IPS-NIHi7 (cell line): Measurements from ENCODE around the gene PIM2.
"Not testable (repeated sequence)": the region's sequence is repeated elsewhere in the genome, so short reads cannot be mapped to it uniquely, and the experiment has no call there.

Source experiments
- DNase-seq: peaks from one replicate; pipeline ENCODE4 v3.0.0; 2012; ENCODE audit warnings: mixed read lengths; ENCODE audit errors: extremely low spot score

The PIM2 gene

DNA sequence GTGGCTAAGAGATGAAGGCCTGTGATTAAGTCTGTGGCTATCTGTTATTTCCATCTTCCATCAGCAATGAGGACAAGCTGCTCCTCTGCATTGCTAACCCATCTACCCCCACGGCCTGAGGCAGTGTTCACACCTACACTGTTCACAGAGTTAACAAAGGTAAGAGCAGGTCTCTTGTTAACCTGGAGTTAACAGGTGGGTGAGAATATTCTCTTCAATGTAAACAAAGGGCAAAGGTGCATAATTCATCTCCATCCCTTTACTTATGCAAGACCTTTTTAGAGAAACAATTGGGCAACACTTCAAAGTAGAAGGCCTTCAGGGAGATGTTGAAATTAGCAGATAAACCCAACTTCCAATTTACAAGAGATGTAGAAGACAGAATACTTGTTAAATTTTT lies 10.2 kb downstream of the PIM2 start:
- DNase-seq = no peak

GRCh38 chrX:48905090-48905790 lies 13.6 kb downstream of the PIM2 start:
- DNase-seq = no peak

DNA sequence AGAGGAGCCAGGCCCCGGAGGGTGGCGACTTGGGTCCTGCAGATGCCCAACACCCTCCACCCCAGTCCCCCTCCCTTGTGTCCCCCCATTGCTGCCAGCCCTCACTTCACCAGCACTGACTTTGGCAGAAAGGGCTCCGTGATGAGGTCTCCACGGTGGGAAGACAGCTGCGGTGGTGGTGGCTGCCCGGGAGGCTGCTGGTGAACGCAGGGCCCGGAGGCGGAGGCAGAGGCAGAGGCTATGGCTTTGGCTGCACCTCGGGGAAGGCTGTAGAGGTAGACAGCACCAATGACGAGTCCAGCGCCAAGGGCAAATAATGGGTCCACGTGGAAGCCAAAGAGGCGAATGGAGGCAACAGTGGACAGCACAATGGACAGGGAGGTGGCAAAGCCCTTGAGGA lies 14.2 kb downstream of the PIM2 start:
- no peak for DNase-seq

GRCh38 chrX:48904180-48904579 lies 14.6 kb downstream of the PIM2 start:
- DNase-seq = no peak

DNA sequence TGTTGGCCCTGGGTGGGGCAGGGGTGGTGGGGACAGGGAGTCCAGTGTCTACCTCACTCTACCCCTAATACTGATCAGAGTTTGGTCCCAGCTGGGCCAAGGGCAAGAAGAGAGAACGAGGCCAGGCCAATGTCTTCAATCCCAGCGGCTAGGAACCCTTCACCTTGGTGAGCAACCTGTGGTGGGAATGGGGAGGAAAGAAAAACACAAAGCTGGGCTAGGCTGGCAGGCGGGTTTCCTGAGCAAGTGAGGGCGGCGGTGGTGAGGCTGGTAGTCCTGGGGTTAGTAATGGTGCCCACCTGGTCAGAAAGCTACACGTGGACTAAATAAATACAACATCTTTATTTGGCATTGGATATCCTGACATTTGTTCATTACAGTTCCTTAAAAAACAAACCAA lies 15.5 kb downstream of the PIM2 start:
- no peak for DNase-seq

DNA sequence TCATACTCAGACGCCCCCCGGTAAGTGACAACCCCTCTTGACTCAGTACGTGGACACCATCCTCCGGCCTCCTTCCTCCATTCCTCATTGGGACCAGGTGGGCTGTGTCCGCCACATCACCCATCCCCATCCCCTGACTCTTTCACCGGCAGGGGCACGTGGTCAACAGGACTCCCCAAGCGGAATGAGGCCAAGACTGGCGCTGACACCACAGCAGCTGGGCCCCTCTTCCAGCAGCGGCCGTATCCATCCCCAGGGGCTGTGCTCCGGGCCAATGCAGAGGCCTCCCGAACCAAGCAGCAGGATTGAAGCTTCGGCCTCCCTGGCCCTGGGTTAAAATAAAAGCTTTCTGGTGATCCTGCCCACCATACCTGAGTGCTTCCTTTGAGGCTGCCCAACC lies 16.0 kb downstream of the PIM2 start:
- no peak for DNase-seq

- no peak for DNase-seq
These were observed 16.7 kb downstream of the PIM2 start for GRCh38 chrX:48902135-48902534.

DNA sequence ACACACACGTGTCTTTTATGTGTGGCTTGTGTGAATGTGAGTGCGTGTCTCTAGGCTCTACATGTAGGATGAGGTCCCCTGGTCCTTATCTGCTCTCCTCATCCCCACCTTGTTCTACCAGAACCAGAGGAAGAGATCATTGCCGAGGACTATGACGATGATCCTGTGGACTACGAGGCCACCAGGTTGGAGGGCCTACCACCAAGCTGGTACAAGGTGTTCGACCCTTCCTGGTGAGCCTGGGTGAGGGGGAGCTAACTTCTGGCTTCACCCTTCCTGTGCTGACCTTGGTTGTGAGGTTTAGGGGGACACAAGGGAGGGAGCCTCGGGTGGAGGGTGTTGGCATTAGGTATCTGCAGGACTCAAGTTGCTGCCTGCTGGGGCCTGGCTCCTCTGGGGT lies 17.8 kb downstream of the PIM2 start:
- no peak for DNase-seq

GRCh38 chrX:48899078-48899410 lies 19.8 kb downstream of the PIM2 start:
- DNase-seq = no peak

DNA sequence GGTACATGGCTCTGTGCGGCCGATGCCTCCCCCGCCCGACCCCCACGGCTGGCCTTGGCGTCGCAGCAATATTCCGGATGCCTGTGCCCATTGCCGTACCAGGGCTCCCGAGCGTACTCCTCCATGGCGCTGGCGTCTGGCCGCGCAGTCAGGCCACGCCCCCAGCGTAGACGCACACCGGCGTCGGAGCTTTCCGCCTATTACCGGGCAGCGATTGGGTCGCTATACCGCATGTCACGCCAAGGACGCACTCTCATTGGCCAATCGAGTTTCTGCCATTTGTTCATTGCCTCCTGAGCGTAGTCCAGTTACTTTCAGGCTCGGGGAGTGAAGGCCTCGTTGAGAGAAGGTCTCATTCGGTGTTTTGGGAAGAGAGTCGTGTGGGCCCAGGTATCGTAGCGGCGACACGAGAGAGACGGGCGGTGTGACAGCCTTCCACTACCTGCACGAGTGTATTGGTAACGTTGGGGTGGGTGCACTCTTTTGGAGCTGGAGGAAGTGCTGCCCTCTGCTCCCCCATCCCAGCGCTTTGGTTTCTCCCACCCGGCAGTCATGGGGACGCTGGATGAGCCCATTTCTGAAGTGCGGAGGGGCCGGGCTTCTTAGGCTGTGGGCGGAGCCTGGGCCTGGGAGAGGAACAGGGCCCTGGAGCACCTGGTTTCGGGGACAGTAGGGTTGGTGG lies 21.1 kb downstream of the PIM2 start, which contains the start of the genes PQBP1 and TIMM17B:
Gene PQBP1, plus strand, starts transcription at position 306 of the 682 bp plus-strand sequence. CDS start 580 bp downstream, outside the sequence.
Gene TIMM17B, minus strand, starts transcription at position 144 of the 682 bp plus-strand sequence. Its CDS starts 19 bp downstream, at position 125.
- peak; percentile 78 for DNase-seq

DNA sequence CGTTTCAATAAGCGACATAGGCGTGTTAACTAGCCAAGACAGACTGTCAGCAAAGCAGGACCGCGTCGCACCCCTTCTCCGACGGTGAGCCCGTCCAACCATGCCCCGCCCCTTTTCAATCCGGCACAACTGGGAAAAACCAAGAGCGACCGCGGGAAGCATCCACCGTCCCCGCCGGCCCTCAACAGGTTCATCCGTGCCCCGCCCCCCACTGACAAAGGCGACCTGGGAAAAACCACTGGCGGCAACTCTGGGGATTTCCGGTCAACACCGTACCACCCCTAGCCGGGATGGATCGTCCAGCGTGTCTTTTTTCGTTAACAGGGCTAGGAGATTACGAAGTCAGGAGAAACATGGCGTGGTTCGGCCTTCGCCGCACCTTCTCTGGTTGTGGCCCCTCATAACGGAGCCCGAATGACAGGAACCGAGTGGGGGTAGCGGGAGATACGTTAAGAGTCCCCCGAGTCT lies 21.6 kb downstream of the PIM2 start:
- DNase-seq = peak; percentile 53

- no peak for DNase-seq
These were observed 22.2 kb downstream of the PIM2 start for GRCh38 chrX:48896611-48897011.

- DNase-seq = no peak
These were observed 23.9 kb downstream of the PIM2 start for GRCh38 chrX:48894891-48895290.

DNA sequence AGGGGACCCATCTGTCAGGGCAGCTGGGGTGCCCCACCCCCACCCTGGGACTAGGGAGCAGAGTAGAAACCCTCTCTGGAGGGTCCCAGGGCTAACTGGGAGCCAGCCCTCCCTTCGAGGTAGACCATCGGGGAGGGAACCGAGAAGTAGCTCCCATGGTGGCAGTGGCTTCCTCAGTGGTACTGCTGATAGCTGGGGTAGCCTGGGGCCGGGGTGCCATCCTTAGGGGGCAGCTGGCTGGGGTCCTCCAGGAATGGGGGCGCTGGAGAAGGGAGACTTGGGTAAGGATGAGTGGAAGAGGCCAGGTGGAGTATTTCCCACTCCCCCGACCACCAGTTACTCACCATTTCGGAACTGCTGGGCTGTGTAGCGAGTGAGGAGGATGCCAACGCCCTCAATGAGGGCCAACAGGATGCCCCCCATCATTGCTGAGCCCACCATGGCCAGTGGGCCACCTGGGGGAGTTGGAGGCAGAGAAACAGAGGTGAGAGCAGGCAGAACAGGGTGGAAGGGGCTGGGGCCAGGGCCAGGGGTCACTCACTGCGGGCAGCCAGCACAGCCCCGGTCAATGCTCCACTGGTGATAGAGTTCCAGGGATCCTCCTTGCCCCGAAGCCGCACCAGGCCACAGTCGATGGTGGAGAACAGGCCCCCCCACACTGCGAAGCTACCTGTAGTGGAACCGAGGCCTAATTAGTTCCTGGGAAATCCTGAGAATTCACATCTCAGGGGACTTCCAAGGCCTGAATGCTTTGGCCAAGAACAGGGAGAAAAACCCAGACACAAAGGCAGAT lies 25.1 kb downstream of the PIM2 start:
- DNase-seq = no peak

DNA sequence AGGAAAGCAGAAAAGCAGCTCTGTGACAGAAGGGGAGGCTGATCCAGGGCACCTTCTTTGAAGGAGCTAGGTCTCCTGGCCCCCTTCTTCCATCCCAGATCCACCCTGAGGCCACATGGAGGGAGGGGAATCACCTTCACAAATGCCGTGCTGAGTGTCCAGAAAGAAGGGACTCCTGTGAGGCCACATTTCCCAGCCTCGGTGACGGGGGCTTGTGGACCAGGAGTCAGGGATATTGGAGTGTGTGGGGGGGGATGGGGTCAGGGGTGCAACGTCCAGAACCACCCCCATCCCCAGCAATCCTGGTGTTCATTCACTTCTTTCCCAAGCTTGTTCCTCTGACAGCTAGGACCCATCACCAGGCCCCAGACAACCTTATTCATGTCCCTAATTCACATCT lies 25.9 kb downstream of the PIM2 start:
- no peak for DNase-seq

- DNase-seq = peak; percentile 59
These were observed 27.2 kb downstream of the PIM2 start for GRCh38 chrX:48891402-48892288.

DNA sequence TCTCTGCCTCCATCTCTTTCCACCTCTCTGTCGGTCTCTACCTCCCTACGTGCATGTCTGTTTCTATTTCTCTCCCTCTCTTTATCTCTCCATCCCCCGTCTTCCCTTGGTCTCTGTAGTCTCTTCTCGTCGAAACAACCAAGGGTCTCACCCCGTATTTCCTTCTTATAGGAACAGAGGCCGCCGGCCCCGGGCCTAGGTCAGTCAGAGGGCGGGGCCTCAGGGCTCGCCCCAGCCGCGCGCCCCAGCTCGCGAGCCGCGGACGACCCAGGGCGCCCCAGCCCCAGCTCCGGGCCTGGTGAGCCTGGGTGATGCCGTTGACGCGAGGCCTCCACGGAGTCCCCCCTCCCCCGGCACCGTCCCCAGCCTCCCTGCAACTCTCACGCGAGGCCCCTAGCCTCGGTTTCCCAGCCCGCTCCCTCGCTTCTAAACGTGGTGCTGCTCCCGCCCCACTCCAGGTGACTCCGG lies 27.9 kb downstream of the PIM2 start:
- no peak for DNase-seq

- peak; percentile 20 for DNase-seq
These were observed 28.4 kb downstream of the PIM2 start for GRCh38 chrX:48890296-48890925.

- DNase-seq = not testable (repeated sequence)
These were observed 32.2 kb downstream of the PIM2 start for GRCh38 chrX:48886586-48886985.

DNA sequence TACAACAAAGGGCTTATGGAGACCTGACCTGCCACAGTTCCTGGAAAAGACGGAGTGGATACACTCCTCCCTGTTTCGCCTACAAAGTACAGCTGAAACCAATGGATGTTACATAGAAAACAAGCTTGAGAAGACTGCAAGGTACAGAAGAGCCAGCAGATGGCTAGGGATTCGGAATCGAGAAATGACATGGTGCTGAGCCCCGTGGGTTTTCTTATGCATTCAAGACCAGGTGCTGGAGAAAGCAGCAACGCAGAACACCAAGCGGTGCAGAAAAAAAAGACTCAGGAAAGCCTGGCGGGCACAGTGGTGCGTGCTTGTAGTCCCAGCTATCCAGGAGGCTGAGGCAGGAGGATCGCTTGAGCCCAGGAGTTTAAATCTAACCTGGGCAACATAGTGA lies 35.1 kb downstream of the PIM2 start:
- no peak for DNase-seq

DNA sequence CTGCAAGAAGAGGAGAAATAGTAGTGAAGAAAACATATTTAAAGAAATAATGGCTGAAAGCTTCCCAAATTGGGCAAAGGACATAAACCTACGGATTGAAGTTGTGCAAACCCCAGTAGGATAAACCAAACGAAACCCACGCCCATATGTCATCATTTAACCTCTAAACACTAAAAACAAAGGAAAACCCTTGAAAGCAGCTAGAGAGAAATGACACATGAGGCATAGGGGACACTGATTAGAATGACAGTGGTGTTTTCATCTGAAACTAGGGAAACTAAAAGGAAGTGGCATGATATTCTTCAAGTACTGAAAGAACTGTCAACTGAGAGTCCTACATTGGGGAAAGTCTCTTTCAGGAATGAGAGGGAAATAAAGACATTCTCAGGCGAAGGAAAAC lies 41.9 kb downstream of the PIM2 start:
- DNase-seq = not testable (repeated sequence)
